HepG2 (cell line): ENCODE measurements around the gene CST3. TPM values are rescaled to one million over a fixed set of nuclear protein-coding genes. Genes with fewer than 3 reads are reported as not detected.

Experiments used
- AFF4 ChIP-seq: sonication (generic); formaldehyde crosslinking; IDR thresholded peaks from 2 replicates; pipeline ENCODE4 v1.4.0; 2020; ENCODE audit warnings: missing genetic modification reagents
- ATRX ChIP-seq: sonication (generic); formaldehyde crosslinking; IDR thresholded peaks from 2 replicates; pipeline ENCODE4 v1.4.0; 2020; ENCODE audit warnings: missing genetic modification reagents, borderline replicate concordance
- FOXO1 ChIP-seq: sonication (generic); formaldehyde crosslinking; IDR thresholded peaks from 2 replicates; pipeline ENCODE4 v1.4.0; 2020; ENCODE audit warnings: missing genetic modification reagents
- MAFF ChIP-seq: IDR thresholded peaks from 2 replicates; pipeline ENCODE4 v1.6.1; 2011; ENCODE audit warnings: low read depth, low read length, improper control_type of control experiment
- NFKBIZ ChIP-seq: IDR thresholded peaks from 2 replicates; pipeline ENCODE4 v1.6.1; 2018; ENCODE audit warnings: missing genetic modification reagents, missing compliant biosample characterization
- PAWR ChIP-seq: sonication (generic); formaldehyde crosslinking; IDR thresholded peaks from 2 replicates; pipeline ENCODE4 v1.4.0; 2020; ENCODE audit warnings: missing genetic modification reagents, mild to moderate bottlenecking, borderline replicate concordance
- POGK ChIP-seq: sonication (generic); formaldehyde crosslinking; conservative IDR thresholded peaks from 2 replicates; pipeline ENCODE4 v1.8.0; 2022; ENCODE audit warnings: mild to moderate bottlenecking, moderate library complexity, missing genetic modification reagents
- ZNF18 ChIP-seq: sonication (generic); formaldehyde crosslinking; IDR thresholded peaks from 2 replicates; pipeline ENCODE4 v1.8.0; 2022; ENCODE audit warnings: mild to moderate bottlenecking, missing genetic modification reagents; ENCODE audit not compliant: insufficient replicate concordance
- ZNF230 ChIP-seq: sonication (generic); formaldehyde crosslinking; IDR thresholded peaks from 2 replicates; pipeline ENCODE4 v1.4.0; 2020; ENCODE audit warnings: mild to moderate bottlenecking, missing genetic modification reagents
- ZNF446 ChIP-seq: sonication (generic); formaldehyde crosslinking; IDR thresholded peaks from 2 replicates; pipeline ENCODE4 v1.5.0; 2020; ENCODE audit warnings: mild to moderate bottlenecking, missing genetic modification reagents
- ZNF512B ChIP-seq: sonication (generic); formaldehyde crosslinking; IDR thresholded peaks from 2 replicates; pipeline ENCODE4 v1.5.1; 2020; ENCODE audit warnings: missing genetic modification reagents, mild to moderate bottlenecking, borderline replicate concordance
- polyA plus RNA-seq, 8 experiments: library from polyadenylated mRNA; depleted of rRNA in 3 of 8; stranded (reverse) in 7 of 8; unstranded in 1 of 8; fragments of >200 nt; fragmentation: Illumina TruSeq in 4 of 8; extraction: Trizol in 4 of 8; gene quantifications; 2 replicates each; pipeline versions ENCODE4 v1.2.1 to v1.2.3, GENCODE V29; 2011 to 2016; ENCODE audit warnings: low read depth in 4 of 8, missing spikeins in 1 of 8, mixed read lengths in 1 of 8; ENCODE audit not compliant: insufficient read depth in 1 of 8
- total RNA-seq, 5 experiments: library from RNA; depleted of rRNA; stranded (reverse); fragments of >200 nt; fragmentation: Illumina TruSeq; extraction: Trizol; gene quantifications; 2 replicates each; pipeline ENCODE4 v1.2.3, GENCODE V29; 2016; ENCODE audit warnings: low read depth in 1 of 5

Gene CST3
- total and polyA plus RNA-seq, 2 of the 13 experiments (the other 11 are each of a cell fraction or from before 2014, with no cell fraction given): 690 to 1,005 TPM

GRCh38 chr20:23637282-23638221 lies at the start of gene CST3 (continued):
- peak; percentile 87 for TF ChIP-seq AFF4 (CRISPR knock-in tag)
- TF ChIP-seq MAFF: no peak
- no peak for TF ChIP-seq ATRX
- TF ChIP-seq ZNF446: peak; percentile 96
- peak; percentile 88; the same call in 1 of the 2 replicates for TF ChIP-seq PAWR (CRISPR knock-in tag)
- peak; percentile 60; the same call in 1 of the 2 replicates for TF ChIP-seq ZNF230 (CRISPR knock-in tag)
- peak; percentile 44 for TF ChIP-seq FOXO1 (CRISPR knock-in tag)
- peak; percentile 76 for TF ChIP-seq ZNF18 (CRISPR knock-in tag)
- TF ChIP-seq NFKBIZ (CRISPR knock-in tag): 0 out of 2 replicates have a peak, but pooled peaks have one; percentile 28
- TF ChIP-seq ZNF512B (CRISPR knock-in tag): peak; percentile 33; the same call in 1 of the 2 replicates
- peak; percentile 93 for TF ChIP-seq POGK
